Trophoblast cell (in vitro differentiated cells and primary cell): Measurements from ENCODE around the gene TGM6.

Experiments
- DNase-seq, 2 donors: peaks; one replicate each; pipeline ENCODE4 v3.0.0-alpha.2; 2016
- H2AFZ ChIP-seq: 2 replicates; pipeline ENCODE4 v1.6.1; 2013; ENCODE audit warnings: low read length, moderate library complexity, mild to moderate bottlenecking; ENCODE audit not compliant: insufficient read depth, poor library complexity
- H2AK5ac ChIP-seq: 2 replicates; pipeline ENCODE4 v1.6.1; 2013; ENCODE audit warnings: mild to moderate bottlenecking, low read length
- H2BK120ac ChIP-seq: 2 replicates; pipeline ENCODE4 v1.6.1; 2013; ENCODE audit warnings: low read length, mild to moderate bottlenecking, moderate library complexity; ENCODE audit not compliant: insufficient read depth, poor library complexity
- H2BK12ac ChIP-seq: 2 replicates; pipeline ENCODE4 v1.6.1; 2013; ENCODE audit warnings: mild to moderate bottlenecking, low read length, moderate library complexity
- H2BK5ac ChIP-seq: 2 replicates; pipeline ENCODE4 v1.6.1; 2013; ENCODE audit warnings: low read length, low read depth, moderate library complexity, mild to moderate bottlenecking; ENCODE audit not compliant: poor library complexity
- H3K14ac ChIP-seq: 2 replicates; pipeline ENCODE4 v1.6.1; 2013; ENCODE audit warnings: mild to moderate bottlenecking, low read length
- H3K18ac ChIP-seq: 2 replicates; pipeline ENCODE4 v1.6.1; 2013; ENCODE audit warnings: mild to moderate bottlenecking, low read length
- H3K23ac ChIP-seq: 2 replicates; pipeline ENCODE4 v1.6.1; 2013; ENCODE audit warnings: low read length
- H3K27ac ChIP-seq: 2 replicates; pipeline ENCODE4 v1.5.1; 2013; ENCODE audit warnings: low read depth, mild to moderate bottlenecking, inconsistent platforms, low read length, moderate library complexity
- H3K27me3 ChIP-seq: 2 replicates; pipeline ENCODE4 v1.6.1; 2013; ENCODE audit warnings: inconsistent platforms, mild to moderate bottlenecking, low read length, moderate library complexity; ENCODE audit not compliant: insufficient read depth
- H3K36me3 ChIP-seq, 2 experiments: 1 replicate in 1 of 2; 2 replicates in 1 of 2; pipeline ENCODE4 v1.6.1; 2013; ENCODE audit warnings: low read length in 2 of 2, mild to moderate bottlenecking in 2 of 2, moderate library complexity in 1 of 2; ENCODE audit not compliant: insufficient read depth in 2 of 2, control insufficient read depth in 1 of 2
- H3K4ac ChIP-seq: 2 replicates; pipeline ENCODE4 v1.6.1; 2013; ENCODE audit warnings: low read depth, mild to moderate bottlenecking, low read length, moderate library complexity
- H3K4me1 ChIP-seq, 2 experiments: 1 replicate in 1 of 2; 2 replicates in 1 of 2; pipeline ENCODE4 v1.6.1; 2013; ENCODE audit warnings: low read length in 2 of 2, mild to moderate bottlenecking in 2 of 2, moderate library complexity in 1 of 2; ENCODE audit not compliant: insufficient read depth in 2 of 2, control insufficient read depth in 1 of 2
- H3K4me2 ChIP-seq: 2 replicates; pipeline ENCODE4 v1.6.1; 2013; ENCODE audit warnings: inconsistent platforms, mild to moderate bottlenecking, low read length, moderate library complexity
- H3K4me3 ChIP-seq: 2 replicates; pipeline ENCODE4 v1.5.1; 2013; ENCODE audit warnings: mild to moderate bottlenecking, low read depth, low read length, inconsistent platforms
- H3K79me1 ChIP-seq: one replicate; pipeline ENCODE4 v1.6.1; 2013; ENCODE audit warnings: low read length
- H3K79me2 ChIP-seq: 2 replicates; pipeline ENCODE4 v1.6.1; 2013; ENCODE audit warnings: low read length, mild to moderate bottlenecking; ENCODE audit not compliant: control insufficient read depth, insufficient read depth, poor library complexity
- H3K9ac ChIP-seq: 2 replicates; pipeline ENCODE4 v1.6.1; 2013; ENCODE audit warnings: mild to moderate bottlenecking, low read length
- H3K9me3 ChIP-seq: 2 replicates; pipeline ENCODE4 v1.6.1; 2013; ENCODE audit warnings: low read depth, mild to moderate bottlenecking, control low read depth, inconsistent platforms, low read length; ENCODE audit not compliant: insufficient read depth
- H4K12ac ChIP-seq: 2 replicates; pipeline ENCODE4 v1.6.1; 2013; ENCODE audit warnings: low read depth, mild to moderate bottlenecking, low read length, moderate library complexity
- H4K8ac ChIP-seq: 2 replicates; pipeline ENCODE4 v1.6.1; 2013; ENCODE audit warnings: low read depth, mild to moderate bottlenecking, low read length, moderate library complexity
- H4K91ac ChIP-seq: one replicate; pipeline ENCODE4 v1.6.1; 2013; ENCODE audit warnings: low read depth, mild to moderate bottlenecking, low read length, moderate library complexity
- WGBS: extraction: QIAGEN DNeasy Blood & Tissue Kit; methylation state at CpG from one replicate; pipeline ENCODE4 v1.1.7; 2013; ENCODE audit warnings: missing lambda C conversion rate; ENCODE audit not compliant: insufficient read length, insufficient coverage; ENCODE audit errors: extremely low coverage; 5-methylcytosine and 5-hydroxymethylcytosine counted together

Gene TGM6

DNA sequence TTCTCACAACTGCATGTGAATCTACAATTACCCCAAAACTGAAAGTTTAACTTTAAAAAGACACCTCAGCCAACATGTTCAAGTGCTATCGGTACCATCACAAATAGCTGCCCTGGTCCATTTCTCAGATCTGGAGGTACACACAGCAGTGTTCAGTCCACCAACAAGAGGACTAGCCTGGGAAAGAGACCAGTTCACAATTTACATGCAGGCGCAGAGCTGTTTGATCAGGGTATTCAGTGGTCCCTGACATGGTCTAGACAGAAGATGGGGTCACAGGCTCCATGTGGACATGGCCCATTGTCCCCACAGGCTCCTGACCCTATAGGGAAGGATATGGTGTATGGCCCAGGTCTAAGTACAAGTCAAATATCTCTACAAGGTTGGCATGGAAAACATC is 15.6 kb upstream of the TGM6 start:
- H3K18ac ChIP-seq = no peak overlapping the region
- no peak overlapping the region for H3K27ac ChIP-seq
- H3K14ac ChIP-seq = no peak overlapping the region
- no peak overlapping the region for H2BK12ac ChIP-seq
- H3K9ac ChIP-seq = no peak overlapping the region
- no peak for DNase-seq
- H2AFZ ChIP-seq = no peak overlapping the region
- no peak overlapping the region for H4K12ac ChIP-seq
- no peak overlapping the region for H4K91ac ChIP-seq
- H4K8ac ChIP-seq = no peak overlapping the region
- no peaks in the 10 kb centered on the region for H3K79me2 ChIP-seq
- H3K4ac ChIP-seq = no peak overlapping the region
- no peaks in the 10 kb centered on the region for H3K4me1 ChIP-seq
- no peak overlapping the region for H3K23ac ChIP-seq
- H3K4me3 ChIP-seq = no peak overlapping the region
- H2AK5ac ChIP-seq = no peak overlapping the region
- H3K4me2 ChIP-seq = no peak overlapping the region
- no peaks in the 10 kb centered on the region for H3K9me3 ChIP-seq
- no peaks in the 10 kb centered on the region for H3K27me3 ChIP-seq
- H3K36me3 ChIP-seq = no peaks in the 10 kb centered on the region
- no peak overlapping the region for H2BK5ac ChIP-seq
- no peak overlapping the region for H2BK120ac ChIP-seq
- no CpG with 5 or more reads among the region's 2 CpGs for WGBS
- no peaks in the 10 kb centered on the region for H3K79me1 ChIP-seq

GRCh38 chr20:2365666-2366065 is 15.0 kb upstream of the TGM6 start:
- H3K4me2 ChIP-seq = no peak overlapping the region
- H3K14ac ChIP-seq = no peak overlapping the region
- WGBS = no CpG with 5 or more reads among the region's 3 CpGs
- no peaks in the 10 kb centered on the region for H3K36me3 ChIP-seq
- no peak overlapping the region for H3K4me3 ChIP-seq
- no peaks in the 10 kb centered on the region for H3K4me1 ChIP-seq
- H3K79me2 ChIP-seq = no peaks in the 10 kb centered on the region
- no peak overlapping the region for H2BK5ac ChIP-seq
- H4K12ac ChIP-seq = no peak overlapping the region
- H3K9me3 ChIP-seq = no peaks in the 10 kb centered on the region
- DNase-seq = no peak
- no peak overlapping the region for H3K9ac ChIP-seq
- no peak overlapping the region for H4K8ac ChIP-seq
- H3K27ac ChIP-seq = no peak overlapping the region
- H3K27me3 ChIP-seq = no peaks in the 10 kb centered on the region
- H2BK12ac ChIP-seq = no peak overlapping the region
- H3K4ac ChIP-seq = no peak overlapping the region
- no peak overlapping the region for H3K18ac ChIP-seq
- no peaks in the 10 kb centered on the region for H3K79me1 ChIP-seq
- no peak overlapping the region for H2AFZ ChIP-seq
- no peak overlapping the region for H2AK5ac ChIP-seq
- no peak overlapping the region for H3K23ac ChIP-seq
- no peak overlapping the region for H2BK120ac ChIP-seq
- H4K91ac ChIP-seq = no peak overlapping the region

GRCh38 chr20:2368621-2369020 is 12.1 kb upstream of the TGM6 start:
- Histone ChIP-seq H2AFZ (no peak overlapping the region), H3K23ac (no peak overlapping the region), H3K27ac (no peak overlapping the region), H2AK5ac (no peak overlapping the region), H3K27me3 (no peaks in the 10 kb centered on the region), H2BK120ac (no peak overlapping the region), H4K8ac (no peak overlapping the region), H3K79me2 (no peaks in the 10 kb centered on the region), H3K9me3 (no peaks in the 10 kb centered on the region), H3K79me1 (no peaks in the 10 kb centered on the region), H4K12ac (no peak overlapping the region), H3K9ac (no peak overlapping the region), H3K4me1 (no peaks in the 10 kb centered on the region), H3K18ac (no peak overlapping the region), H3K36me3 (no peaks in the 10 kb centered on the region), H4K91ac (no peak overlapping the region), H3K4ac (no peak overlapping the region), H3K4me2 (no peak overlapping the region), H3K14ac (no peak overlapping the region), H2BK5ac (no peak overlapping the region), H2BK12ac (no peak overlapping the region), H3K4me3 (no peak overlapping the region)
- no CpG with 5 or more reads among the region's 1 CpG for WGBS
- DNase-seq = no peak

DNA sequence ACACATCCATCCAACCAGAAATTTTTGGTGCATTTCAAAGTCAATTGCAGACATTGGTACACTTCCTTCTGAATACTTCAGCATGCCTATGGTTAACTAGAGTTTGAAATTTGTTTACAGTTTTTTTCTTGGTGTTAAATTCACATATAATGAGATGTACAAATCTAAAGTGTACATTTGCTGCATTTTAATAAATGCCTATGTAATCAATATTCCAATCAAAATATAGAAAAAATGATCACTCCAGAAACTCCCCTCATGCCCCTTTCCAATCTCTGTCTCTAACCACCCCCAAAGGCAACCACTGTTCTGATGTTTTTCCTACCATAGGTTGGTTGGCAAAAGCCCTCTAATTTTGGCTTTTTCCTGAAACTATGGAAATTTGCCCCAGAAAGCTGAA is 7.6 kb upstream of the TGM6 start:
- Histone ChIP-seq H3K4me3 (no peak overlapping the region), H3K79me2 (no peaks in the 10 kb centered on the region), H4K8ac (no peak overlapping the region), H4K12ac (no peak overlapping the region), H2AFZ (no peak overlapping the region), H3K4me1 (no peaks in the 10 kb centered on the region), H3K18ac (no peak overlapping the region), H3K23ac (no peak overlapping the region), H4K91ac (no peak overlapping the region), H3K9me3 (no peaks in the 10 kb centered on the region), H2BK5ac (no peak overlapping the region), H3K4ac (no peak overlapping the region), H3K36me3 (no peaks in the 10 kb centered on the region), H2BK120ac (no peak overlapping the region), H3K27me3 (no peaks in the 10 kb centered on the region), H3K79me1 (no peaks in the 10 kb centered on the region), H3K4me2 (no peak overlapping the region), H2BK12ac (no peak overlapping the region), H2AK5ac (no peak overlapping the region), H3K14ac (no peak overlapping the region), H3K9ac (no peak overlapping the region), H3K27ac (no peak overlapping the region)
- no peak for DNase-seq
